Stimulated activated CD8-positive, alpha-beta memory T cell treated with anti-CD3 and anti-CD28 coated beads, Interleukin-7, amount 100 ng/mL, for 1 hour (primary cell): ENCODE results near the gene CNIH2.
"Not testable (repeated sequence)": the region's sequence is repeated elsewhere in the genome, so short reads cannot be mapped to it uniquely, and the experiment has no call there.

Experiments
- DNase-seq, 2 donors: peaks; one replicate each; pipeline ENCODE4 v3.0.0-alpha.2; 2020; ENCODE audit warnings: low read depth in 2 of 2

CNIH2 gene

GRCh38 chr11:66276619-66277018, 1.4 kb upstream of the CNIH2 start:
- not testable (repeated sequence) for DNase-seq

GRCh38 chr11:66277064-66277463, 911 bp upstream of the CNIH2 start:
- DNase-seq = not testable (repeated sequence)

DNA sequence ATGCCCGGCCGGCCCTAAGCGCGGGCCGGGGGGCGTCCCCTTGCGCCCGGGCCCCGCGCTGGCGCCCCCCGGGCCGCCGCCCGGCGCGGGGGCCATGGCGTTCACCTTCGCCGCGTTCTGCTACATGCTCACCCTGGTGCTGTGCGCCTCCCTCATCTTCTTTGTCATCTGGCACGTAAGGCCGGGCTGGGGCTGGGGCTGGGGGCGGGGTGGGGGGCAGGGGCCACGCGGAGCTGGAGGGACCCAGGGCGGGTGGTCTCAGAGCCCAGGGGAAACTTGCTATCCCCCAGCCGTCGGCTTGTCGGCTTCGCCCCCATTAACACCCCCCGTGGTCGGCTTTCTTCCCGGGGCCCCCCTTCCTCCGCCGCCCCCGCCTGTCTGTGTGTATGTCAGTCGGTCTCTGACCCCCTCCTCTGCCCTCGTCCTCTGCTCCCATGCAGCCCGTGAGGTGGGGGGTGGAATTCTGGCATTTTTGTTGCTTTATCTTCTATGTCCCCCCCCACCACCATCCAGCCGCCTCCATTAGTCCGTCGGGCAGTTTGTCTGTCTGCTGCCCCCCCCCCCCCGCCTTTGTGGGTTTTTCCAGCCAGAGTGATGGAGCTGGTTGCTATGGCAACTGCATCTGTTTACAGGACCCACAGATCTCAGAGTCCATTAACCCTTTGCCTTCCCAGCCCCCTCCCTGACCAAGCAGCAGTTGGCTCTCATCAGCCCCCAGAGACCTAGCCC, 552 bp downstream of the CNIH2 start:
- no peak for DNase-seq

GRCh38 chr11:66279092-66279734, 1.2 kb downstream of the CNIH2 start:
- DNase-seq = no peak

- DNase-seq = no peak
Measured at GRCh38 chr11:66280428-66280827, 2.5 kb downstream of the CNIH2 start.

DNA sequence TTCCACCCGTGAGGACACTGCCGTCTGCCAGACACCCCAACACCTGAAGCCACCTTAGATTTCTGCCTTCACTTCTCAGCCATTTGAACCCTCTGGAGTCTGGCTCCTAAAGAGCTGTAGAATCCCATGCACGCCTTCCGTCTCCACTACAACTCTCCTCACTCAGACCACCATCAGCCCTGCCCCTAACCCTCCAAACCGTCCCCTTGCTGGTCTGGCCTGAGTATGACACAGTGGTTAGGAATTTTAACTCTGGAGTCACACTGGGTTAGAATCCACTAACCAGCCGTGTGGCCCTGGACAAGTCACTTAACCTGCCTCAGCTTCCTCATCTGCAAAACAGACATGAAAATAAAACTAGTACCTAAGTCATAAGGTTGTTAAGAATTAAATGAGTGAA, 3.0 kb downstream of the CNIH2 start:
- DNase-seq = no peak

GRCh38 chr11:66281776-66282467, 3.9 kb downstream of the CNIH2 start:
- no peak for DNase-seq

DNA sequence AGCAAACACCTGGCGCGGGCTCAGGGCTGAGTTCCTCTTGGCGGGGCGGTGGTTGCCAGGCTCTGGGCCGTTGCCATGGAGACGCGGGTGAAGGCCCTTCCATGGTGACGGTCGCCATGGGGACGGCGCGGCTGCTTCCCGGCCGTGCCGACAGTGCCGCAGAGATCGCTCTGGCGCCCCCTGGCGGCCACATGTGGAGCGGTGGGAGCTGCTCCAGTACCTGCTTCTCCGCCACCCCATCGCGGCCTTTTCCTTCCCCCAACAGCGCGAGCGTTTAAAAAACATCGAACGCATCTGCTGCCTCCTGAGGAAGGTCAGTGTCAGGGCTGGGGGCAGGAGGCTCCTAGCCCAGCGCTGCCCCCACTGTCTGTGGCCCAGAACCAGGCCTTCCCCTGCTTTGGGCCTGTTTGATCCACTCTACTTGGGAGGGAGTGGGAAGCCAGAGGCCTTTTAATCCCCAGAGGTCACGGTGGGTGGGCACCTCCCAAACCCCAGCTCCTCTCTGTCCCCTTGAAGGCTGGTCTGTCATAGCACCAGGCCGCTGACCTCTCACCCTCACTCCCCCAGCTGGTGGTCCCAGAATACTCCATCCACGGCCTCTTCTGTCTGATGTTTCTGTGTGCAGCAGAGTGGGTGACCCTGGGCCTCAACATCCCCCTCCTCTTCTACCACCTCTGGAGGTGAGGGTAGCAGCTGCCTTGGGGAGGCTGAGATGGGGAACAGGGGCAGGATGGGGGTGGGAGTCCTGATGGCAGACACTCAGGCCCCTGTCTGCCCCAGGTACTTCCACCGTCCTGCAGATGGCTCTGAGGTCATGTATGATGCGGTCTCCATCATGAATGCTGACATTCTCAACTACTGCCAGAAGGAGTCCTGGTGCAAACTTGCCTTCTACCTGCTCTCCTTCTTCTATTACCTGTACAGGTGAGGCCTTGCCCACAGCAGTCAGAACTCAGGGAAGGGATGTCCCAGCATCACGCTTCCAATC, 4.8 kb downstream of the CNIH2 start:
- peak; percentile 98 to 99 for DNase-seq

DNA sequence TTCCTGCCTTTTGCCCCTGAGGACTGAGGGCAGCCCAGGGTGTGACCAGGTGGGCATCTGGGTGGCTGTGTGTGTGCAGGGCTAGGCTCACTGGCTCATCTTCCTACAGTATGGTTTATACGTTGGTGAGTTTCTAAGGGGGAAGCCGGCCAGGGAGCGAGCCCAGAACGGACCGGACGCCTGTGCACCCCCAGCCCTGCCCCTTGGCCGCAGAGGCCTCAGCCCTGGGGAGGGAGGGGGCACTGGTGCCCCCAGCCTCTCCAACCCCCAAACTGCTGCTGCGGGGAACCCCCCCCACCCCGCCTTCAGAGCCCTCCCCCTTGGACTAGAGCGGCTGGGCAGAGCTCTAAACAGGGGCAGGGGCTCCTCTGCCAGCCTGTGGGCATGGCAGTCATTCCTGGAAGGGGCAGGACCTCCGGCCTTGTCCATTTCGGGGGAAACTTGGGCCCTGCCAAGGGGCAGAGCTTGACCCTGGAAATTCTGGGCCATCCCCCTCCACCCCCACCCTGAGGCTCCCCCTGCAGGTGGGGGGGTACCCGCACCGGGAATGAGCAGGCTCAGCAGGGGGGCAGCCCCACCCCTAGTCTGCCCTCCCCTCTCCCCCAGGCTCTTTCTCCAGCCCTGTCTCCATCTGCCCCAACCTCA, 5.6 kb downstream of the CNIH2 start:
- no peak for DNase-seq

- DNase-seq = no peak
Measured at GRCh38 chr11:66284526-66285078, 6.6 kb downstream of the CNIH2 start.

GRCh38 chr11:66285250-66285947, 7.4 kb downstream of the CNIH2 start:
- no peak for DNase-seq

DNA sequence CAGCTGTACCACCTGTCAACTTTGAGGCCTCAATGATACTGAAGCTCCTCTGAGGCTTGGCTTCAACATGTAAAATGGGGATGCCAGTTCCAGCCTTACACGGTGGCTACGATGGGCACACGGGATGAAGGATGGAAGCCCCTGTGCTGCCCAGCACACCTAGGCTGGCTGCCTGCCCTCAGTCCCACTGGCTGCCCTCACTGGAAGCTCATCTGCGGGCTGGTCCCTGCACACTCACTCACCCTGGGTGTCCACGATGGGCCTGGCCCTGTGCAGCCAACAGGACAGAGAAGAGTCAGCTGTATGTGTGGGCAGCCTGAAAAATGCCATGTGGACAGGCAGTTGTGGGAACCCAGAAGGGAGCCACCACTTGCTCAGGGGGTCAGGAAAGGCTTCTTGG, 8.7 kb downstream of the CNIH2 start:
- no peak for DNase-seq

- no peak for DNase-seq
Measured at GRCh38 chr11:66287211-66287888, 9.4 kb downstream of the CNIH2 start.

DNA sequence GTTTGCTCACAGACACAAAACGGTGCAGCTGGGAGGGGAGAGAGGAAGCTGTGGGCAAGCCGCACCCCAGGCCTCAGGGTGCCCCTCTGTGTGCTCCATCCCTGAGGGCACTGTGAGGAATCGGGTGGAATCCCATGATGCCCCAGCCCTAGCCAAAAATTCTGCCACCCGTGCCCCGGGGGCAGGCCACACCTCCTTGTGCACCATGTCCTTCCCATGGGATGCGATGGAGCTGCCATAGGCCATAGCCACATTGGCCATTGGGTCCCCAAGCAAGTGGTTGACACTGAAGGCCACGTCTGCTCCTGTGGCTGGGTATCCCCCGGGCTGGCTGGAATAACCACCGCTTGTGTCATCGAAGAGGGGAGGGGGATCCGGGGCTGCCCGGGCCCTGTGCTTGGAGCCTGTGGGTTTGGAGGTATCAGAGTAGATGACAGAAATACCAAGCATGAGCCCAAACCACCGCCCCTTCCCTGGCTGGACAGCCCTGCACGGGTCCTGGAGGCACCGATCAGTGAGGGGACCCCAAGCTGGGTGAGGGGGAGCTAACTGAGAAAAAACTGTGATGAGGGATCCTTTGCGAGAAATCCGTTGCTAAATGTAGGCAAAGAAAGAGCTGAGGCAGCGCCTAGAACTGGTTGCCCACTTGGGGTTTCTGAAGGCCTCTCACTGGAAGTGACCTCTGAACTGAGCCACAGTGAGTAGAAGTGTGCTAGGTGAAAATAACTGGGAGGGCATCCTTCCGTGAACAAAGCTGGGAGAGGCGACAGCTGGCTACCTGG, 10.1 kb downstream of the CNIH2 start:
- DNase-seq = no peak

DNA sequence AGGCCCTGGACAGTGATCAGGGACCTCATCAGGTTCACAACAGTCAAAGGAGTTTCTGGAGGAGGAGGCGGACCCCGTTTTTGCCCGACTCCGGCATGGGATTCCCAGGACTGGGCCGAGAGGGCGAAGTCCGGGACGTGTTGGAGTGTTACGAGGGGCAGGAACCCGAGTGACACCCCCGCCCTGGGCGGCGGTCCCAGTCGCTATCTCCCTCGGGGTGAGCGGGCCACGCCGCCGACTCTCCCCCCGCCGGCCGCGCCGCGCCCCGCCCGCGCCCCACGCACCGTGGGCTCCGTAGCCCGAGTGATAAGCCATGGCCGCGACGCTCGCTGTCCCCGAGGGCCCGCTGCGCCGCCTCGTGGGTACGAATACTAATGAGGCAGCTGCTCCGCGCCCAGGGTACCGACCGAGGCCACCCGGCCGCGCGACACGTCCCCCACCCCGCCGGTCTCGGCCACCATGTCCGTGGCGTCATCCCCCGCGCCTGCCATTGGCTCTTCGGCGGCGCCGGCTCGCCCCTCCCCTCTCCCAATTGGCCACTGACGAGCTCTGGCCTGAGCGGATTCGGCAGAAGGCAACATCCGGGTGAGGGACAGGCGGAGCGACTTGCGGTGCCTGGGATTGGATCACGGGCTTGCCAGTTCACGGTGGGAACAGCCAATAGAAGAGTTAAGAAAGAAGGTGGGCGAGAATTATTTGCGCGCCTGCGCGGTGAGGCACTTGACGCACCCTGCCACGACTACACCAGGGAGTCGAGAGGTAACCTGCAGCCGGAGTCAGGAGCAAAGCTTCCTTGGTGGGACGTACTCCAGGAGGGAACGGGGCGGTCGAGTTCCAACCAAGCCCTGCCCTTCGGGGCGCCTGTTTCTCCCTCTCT, 10.9 kb downstream of the CNIH2 start, which contains the start of gene YIF1A:
YIF1A (minus strand) TSS at position 473 of the 877 bp plus-strand sequence; CDS start at position 315, 158 bp downstream.
- peak; percentile 95 for DNase-seq

DNA sequence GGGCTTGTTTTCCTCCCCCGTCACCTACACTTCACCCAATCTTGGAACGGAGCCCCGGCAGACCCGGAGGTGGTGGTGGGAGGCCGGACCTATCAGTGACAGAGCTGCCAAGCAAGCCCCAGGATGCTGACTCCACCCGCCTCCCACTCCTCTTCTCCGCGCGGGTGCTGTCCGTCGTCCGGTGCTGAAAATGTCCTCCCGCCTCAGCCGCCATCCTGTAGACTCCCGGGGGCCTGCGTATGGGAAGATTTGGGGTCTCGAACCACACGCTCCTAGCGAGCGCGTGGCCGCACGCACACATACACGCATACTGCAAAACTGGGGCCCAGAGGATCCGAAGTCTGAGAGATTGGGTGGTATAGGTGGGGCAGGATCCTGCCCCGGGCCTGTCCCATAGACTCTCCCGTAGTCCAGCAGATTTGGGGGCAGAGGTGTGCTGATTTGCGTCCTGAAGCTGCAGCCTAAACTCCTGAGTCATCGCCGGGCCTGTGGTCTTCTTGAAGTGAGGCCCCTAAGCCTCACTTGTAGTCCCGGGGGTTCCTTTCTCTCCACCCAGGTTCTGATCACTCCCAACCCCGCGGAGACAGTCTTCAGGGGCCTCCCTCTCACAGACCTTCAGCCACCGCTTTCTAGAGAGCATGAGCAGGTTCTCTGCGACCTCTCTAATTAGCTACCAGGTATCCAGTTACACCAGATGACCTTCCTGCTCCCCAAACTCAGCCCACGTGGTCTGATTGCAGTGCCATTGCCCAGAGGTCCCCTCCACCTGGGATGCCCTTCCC, 11.8 kb downstream of the CNIH2 start:
- peak; percentile 40 to 44 for DNase-seq

- DNase-seq = no peak
Measured at GRCh38 chr11:66290330-66290621, 12.3 kb downstream of the CNIH2 start.
